Activated CD8-positive, alpha-beta memory T cell treated with anti-CD3 and anti-CD28 coated beads, Interleukin-2, amount 50 U/mL, for 48 hours (primary cell): ENCODE measurements around the gene PGAM1.
"Not testable (repeated sequence)": the region's sequence is repeated elsewhere in the genome, so short reads cannot be mapped to it uniquely, and the experiment has no call there.

Source experiments
- DNase-seq: peaks from one replicate; pipeline ENCODE4 v3.0.0-alpha.2; 2020

PGAM1 gene

GRCh38 chr10:97408496-97408992 is 17.4 kb upstream of the PGAM1 start:
- no peak for DNase-seq

- no peak for DNase-seq
These were observed 14.6 kb upstream of the PGAM1 start for GRCh38 chr10:97411406-97411805.

GRCh38 chr10:97412891-97413304 is 13.1 kb upstream of the PGAM1 start:
- DNase-seq, result peak; percentile 78

- no peak for DNase-seq
These were observed 9.4 kb upstream of the PGAM1 start for GRCh38 chr10:97416565-97416964.

GRCh38 chr10:97423757-97424098 is 2.3 kb upstream of the PGAM1 start:
- not testable (repeated sequence) for DNase-seq

GRCh38 chr10:97426776-97427570 is 982 bp downstream of the PGAM1 start:
- DNase-seq, result peak; percentile 67

- no peak for DNase-seq
These were observed 1.7 kb downstream of the PGAM1 start for GRCh38 chr10:97427571-97428179.

- DNase-seq, result no peak
These were observed 2.6 kb downstream of the PGAM1 start for GRCh38 chr10:97428572-97428981.

GRCh38 chr10:97434055-97434454 is 8.1 kb downstream of the PGAM1 start:
- DNase-seq, result no peak

- DNase-seq, result no peak
These were observed 8.6 kb downstream of the PGAM1 start for GRCh38 chr10:97434557-97434956.

GRCh38 chr10:97435211-97435610 is 9.2 kb downstream of the PGAM1 start:
- no peak for DNase-seq

GRCh38 chr10:97442277-97442676 is 16.3 kb downstream of the PGAM1 start:
- DNase-seq, result no peak

GRCh38 chr10:97444212-97444611 is 18.2 kb downstream of the PGAM1 start:
- no peak for DNase-seq

GRCh38 chr10:97445357-97445721 is 19.3 kb downstream of the PGAM1 start:
- peak; percentile 61 for DNase-seq

- peak; percentile 92 for DNase-seq
These were observed 20.0 kb downstream of the PGAM1 start, which contains the start of the genes EXOSC1 and ZDHHC16 for GRCh38 chr10:97445722-97446639. Gene EXOSC1, minus strand, starts transcription at chr10:97446006. Its CDS starts 21 bp downstream, at chr10:97445985. Gene ZDHHC16, plus strand, starts transcription at chr10:97446175. Its CDS starts 5,501 bp downstream, at chr10:97451676.

GRCh38 chr10:97450828-97451227 is 24.8 kb downstream of the PGAM1 start:
- no peak for DNase-seq

GRCh38 chr10:97451605-97452004 is 25.6 kb downstream of the PGAM1 start:
- DNase-seq, result no peak

- no peak for DNase-seq
These were observed 26.4 kb downstream of the PGAM1 start for GRCh38 chr10:97452352-97452751.

- no peak for DNase-seq
These were observed 28.5 kb downstream of the PGAM1 start for GRCh38 chr10:97454330-97455036.

- DNase-seq, result no peak
These were observed 30.2 kb downstream of the PGAM1 start for GRCh38 chr10:97456034-97456685.

- DNase-seq, result no peak
These were observed 30.7 kb downstream of the PGAM1 start for GRCh38 chr10:97456686-97457065.

GRCh38 chr10:97459111-97459510 is 33.1 kb downstream of the PGAM1 start:
- no peak for DNase-seq
